NCI-H146 treated with DMSO at 0.1 percent for 48 hours (cell line): ENCODE measurements around the gene FAM13A.
A peak's percentile ranks its signal among the peaks of the same experiment; 100 is the strongest.
"Not testable (repeated sequence)": the region's sequence is repeated elsewhere in the genome, so short reads cannot be mapped to it uniquely, and the experiment has no call there.

Experiments used
- DNase-seq: peaks from one replicate; lab custom pipeline; 2025; ENCODE audit not compliant: unreplicated experiment; lab: John Stamatoyannopoulos, UW

Gene FAM13A

GRCh38 chr4:89000844-89001360, 56.1 kb downstream of the FAM13A start:
- peak; percentile 75 for DNase-seq

- DNase-seq: no peak
Measured at GRCh38 chr4:89000382-89000781, 56.6 kb downstream of the FAM13A start.

- DNase-seq: no peak
Measured at GRCh38 chr4:88999392-88999930, 57.5 kb downstream of the FAM13A start.

- no peak for DNase-seq
Measured at GRCh38 chr4:88998891-88999290, 58.1 kb downstream of the FAM13A start.

GRCh38 chr4:88998001-88998400, 59.0 kb downstream of the FAM13A start:
- no peak for DNase-seq

- DNase-seq: no peak
Measured at GRCh38 chr4:88995874-88996273, 61.1 kb downstream of the FAM13A start.

GRCh38 chr4:88995257-88995656, 61.7 kb downstream of the FAM13A start:
- DNase-seq: not testable (repeated sequence)

- no peak for DNase-seq
Measured at GRCh38 chr4:88993246-88993645, 63.7 kb downstream of the FAM13A start.

GRCh38 chr4:88991746-88992145, 65.2 kb downstream of the FAM13A start:
- no peak for DNase-seq

- DNase-seq: no peak
Measured at GRCh38 chr4:88989990-88990389, 67.0 kb downstream of the FAM13A start.

- no peak for DNase-seq
Measured at GRCh38 chr4:88985088-88985773, 71.8 kb downstream of the FAM13A start.

GRCh38 chr4:88982757-88983156, 74.2 kb downstream of the FAM13A start:
- DNase-seq: no peak

GRCh38 chr4:88981993-88982392, 75.0 kb downstream of the FAM13A start:
- DNase-seq: no peak

- DNase-seq: no peak
Measured at GRCh38 chr4:88981556-88981955, 75.4 kb downstream of the FAM13A start.

GRCh38 chr4:88979276-88979675, 77.7 kb downstream of the FAM13A start:
- no peak for DNase-seq

GRCh38 chr4:88976775-88977035, 80.3 kb downstream of the FAM13A start:
- no peak for DNase-seq

GRCh38 chr4:88975958-88976774, 80.8 kb downstream of the FAM13A start:
- no peak for DNase-seq

- DNase-seq: no peak
Measured at GRCh38 chr4:88971536-88971935, 85.4 kb downstream of the FAM13A start.

GRCh38 chr4:88969746-88970145, 87.2 kb downstream of the FAM13A start:
- DNase-seq: no peak

GRCh38 chr4:88969271-88969670, 87.7 kb downstream of the FAM13A start:
- no peak for DNase-seq

GRCh38 chr4:88967883-88968331, 89.1 kb downstream of the FAM13A start:
- no peak for DNase-seq

GRCh38 chr4:88965053-88965452, 91.9 kb downstream of the FAM13A start:
- DNase-seq: no peak
